ENCODE measurements around the gene SCLT1.
A peak's percentile ranks its signal among the peaks of the same experiment; 100 is the strongest.

The SCLT1 gene

GRCh38 chr4:128904821-128905220 lies 188.5 kb downstream of the SCLT1 start:
- Histone ChIP-seq H3K4me3 (no peak overlapping the region), H3K27ac (no peak overlapping the region)

DNA sequence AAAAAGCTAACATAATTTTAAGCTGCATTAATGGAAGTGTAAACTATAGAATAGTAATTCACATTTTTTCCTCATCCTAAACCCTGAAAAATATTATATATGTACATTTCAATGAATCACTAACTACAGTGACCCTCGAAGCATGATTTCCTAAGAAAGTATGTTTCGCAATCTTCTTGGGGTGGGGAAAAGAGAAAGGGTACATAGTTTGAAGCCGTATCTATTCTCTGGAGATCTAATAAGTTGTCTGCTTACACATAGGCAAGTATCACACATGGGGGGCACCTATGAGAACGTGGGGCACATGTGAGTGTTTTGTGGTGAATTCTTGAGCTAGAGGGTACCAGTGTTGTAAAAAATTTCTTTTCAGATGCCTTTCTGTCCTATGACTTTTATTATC lies 212.7 kb downstream of the SCLT1 start:
- H3K4me3 ChIP-seq: no peak overlapping the region
- no peak overlapping the region for H3K27ac ChIP-seq

DNA sequence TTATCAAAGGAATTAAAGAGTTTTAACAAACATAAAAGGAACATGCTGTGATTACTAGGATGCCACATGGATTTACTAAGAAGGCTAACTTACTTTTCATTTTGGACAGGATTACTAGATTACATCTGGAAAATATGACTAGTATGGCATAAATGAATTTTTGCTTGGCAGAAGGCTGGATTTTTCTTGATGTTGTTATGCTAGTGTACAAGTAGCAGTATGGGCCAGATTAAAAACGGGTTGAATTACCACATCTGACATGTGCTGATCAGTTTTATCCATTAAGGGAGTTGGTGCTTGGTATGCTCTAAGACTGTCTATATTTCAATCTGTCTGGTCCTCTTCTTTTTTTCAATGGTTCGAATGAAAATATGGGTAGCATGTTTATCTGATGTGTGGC lies 213.4 kb downstream of the SCLT1 start:
- Histone ChIP-seq H3K27ac (no peak overlapping the region), H3K4me3 (no peak overlapping the region)

DNA sequence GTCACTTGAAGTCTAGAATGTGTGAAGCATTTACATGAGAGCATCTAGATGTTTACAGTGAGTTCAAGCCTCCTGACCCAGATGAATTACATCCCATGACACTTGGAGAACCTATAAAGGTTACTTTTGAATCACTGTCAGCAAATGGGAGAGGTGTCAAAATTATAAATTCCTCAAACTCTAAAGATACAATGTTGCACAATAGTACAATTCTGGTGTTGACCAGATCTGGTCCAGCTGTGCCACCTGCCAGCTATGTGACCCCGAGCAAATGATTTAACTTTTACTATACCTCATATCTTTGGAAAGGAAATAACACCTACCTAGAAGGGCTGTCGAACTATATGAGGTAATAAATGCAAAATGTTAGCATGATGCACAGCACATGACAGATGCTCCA lies 214.1 kb downstream of the SCLT1 start:
- Histone ChIP-seq H3K27ac (no peak overlapping the region), H3K4me3 (no peak overlapping the region)

DNA sequence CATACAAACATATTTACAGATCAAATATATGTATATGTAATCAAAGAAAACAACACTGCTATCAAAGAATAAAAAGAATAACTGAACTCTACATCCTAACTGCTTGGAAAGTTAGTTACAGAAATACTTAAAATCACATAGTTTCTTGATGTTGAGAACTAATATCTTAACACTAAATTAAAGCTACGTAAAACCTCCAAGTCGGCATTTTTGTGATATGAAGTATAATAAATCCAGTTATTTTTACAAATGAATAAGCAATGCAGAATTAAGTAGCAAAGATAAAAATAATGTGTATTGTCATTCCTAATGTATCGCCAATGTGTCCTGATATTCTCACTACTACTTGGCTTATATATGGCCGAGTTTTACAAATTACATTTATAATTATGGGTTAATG lies 215.4 kb downstream of the SCLT1 start:
- Histone ChIP-seq H3K4me3 (no peak overlapping the region), H3K27ac (no peak overlapping the region)

DNA sequence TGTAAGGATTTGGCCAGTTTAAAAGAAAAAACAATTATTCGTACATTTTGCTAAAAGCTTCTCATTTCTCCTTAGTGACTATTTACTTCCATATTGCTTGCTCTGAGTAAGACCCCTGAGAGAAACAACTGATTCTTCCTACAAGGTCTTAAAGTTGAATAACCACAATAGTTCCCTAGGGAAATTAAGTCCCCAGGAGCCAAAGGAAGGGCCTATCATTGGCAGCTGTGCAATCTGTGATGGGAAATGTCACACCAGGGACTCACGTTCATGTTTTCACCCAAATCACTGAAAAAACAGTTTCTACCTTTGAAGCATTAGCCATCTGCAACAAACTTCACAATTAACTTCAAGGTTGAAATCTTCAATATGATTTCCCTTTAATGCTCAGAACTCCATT lies 217.1 kb downstream of the SCLT1 start:
- Histone ChIP-seq H3K27ac (no peak overlapping the region), H3K4me3 (no peak overlapping the region)

- no peak overlapping the region for H3K27ac ChIP-seq
- no peak overlapping the region for H3K4me3 ChIP-seq
Observed at GRCh38 chr4:128871948-128872347, 221.4 kb downstream of the SCLT1 start.

DNA sequence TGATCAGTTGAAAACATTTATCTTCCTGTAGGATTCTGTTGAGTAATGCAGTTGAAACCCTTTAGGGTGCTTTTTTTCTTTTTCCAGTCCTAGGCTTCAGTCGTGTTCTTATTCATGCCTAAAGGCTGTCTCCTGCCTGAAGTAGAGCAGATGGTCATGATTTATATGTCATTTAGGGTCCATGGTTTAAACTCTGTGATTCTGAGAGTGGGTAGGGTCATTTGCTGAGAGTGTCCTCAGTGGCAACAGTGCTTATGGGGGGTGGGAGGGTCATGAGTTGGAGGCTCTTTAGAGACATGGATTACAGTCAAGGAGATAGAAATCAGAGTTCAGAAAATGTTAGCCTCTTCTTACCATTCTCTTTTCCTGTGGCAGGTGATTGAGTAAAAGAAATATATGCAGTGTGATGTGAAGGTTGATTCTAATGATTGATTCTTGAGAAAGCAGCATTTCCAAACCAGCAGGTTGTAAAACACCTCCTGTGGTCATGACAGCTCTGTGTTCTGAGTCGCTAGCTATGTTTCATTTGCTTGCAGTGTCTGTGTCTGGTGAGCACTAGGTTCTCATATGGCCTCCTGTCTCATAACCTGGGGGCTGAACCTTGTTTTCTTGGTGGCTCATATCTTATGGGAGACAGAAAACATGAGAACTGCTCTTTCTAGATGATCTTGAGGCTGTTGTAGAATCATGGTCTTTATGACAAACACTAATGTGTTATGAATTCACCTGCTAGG lies 223.4 kb downstream of the SCLT1 start:
- no peak overlapping the region for H3K4me3 ChIP-seq
- no peak overlapping the region for H3K27ac ChIP-seq

DNA sequence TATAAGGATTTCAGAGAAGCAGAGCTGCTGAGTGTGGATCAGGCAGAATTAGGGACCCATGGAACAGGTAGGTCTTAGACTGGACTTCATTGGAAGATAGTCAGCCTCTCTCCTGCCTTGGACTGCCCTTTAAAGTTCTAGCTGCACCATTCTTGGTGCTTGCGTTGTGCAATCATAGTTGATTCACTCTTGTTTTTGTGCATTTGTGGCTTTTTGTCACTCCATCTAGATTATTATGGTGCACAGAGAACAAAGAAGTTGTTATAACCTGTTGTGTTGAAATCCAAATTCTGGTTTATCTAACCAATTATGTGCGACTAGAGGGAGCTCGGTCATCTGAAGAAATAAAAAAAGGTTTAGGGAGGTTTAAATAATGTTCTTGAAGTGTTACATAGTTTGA lies 224.6 kb downstream of the SCLT1 start:
- H3K27ac ChIP-seq: no peak overlapping the region
- no peak overlapping the region for H3K4me3 ChIP-seq

DNA sequence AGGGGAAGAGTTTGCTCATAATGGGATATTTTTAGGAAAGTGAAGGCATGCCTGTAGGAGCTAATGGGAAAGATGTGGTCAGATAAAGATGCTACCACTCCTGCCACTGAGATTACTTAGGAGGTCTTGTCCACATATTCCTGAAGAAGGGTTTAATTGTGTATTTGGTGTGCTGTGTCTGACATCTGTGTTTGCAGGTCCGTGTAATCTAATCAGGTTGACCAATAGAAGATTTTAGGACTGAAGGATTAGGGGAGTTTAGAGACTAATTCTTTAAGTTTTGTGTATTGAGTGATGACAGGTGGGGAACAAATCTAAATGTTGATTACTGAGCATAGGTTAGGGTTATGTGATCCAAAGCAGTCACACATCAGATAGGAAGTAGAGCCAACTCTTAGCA lies 226.6 kb downstream of the SCLT1 start:
- H3K4me3 ChIP-seq: no peak overlapping the region
- no peak overlapping the region for H3K27ac ChIP-seq

GRCh38 chr4:128866269-128866668 lies 227.1 kb downstream of the SCLT1 start:
- no peak overlapping the region for H3K4me3 ChIP-seq
- no peak overlapping the region for H3K27ac ChIP-seq

GRCh38 chr4:128865132-128865531 lies 228.2 kb downstream of the SCLT1 start:
- no peak overlapping the region for H3K4me3 ChIP-seq
- H3K27ac ChIP-seq: no peak overlapping the region

DNA sequence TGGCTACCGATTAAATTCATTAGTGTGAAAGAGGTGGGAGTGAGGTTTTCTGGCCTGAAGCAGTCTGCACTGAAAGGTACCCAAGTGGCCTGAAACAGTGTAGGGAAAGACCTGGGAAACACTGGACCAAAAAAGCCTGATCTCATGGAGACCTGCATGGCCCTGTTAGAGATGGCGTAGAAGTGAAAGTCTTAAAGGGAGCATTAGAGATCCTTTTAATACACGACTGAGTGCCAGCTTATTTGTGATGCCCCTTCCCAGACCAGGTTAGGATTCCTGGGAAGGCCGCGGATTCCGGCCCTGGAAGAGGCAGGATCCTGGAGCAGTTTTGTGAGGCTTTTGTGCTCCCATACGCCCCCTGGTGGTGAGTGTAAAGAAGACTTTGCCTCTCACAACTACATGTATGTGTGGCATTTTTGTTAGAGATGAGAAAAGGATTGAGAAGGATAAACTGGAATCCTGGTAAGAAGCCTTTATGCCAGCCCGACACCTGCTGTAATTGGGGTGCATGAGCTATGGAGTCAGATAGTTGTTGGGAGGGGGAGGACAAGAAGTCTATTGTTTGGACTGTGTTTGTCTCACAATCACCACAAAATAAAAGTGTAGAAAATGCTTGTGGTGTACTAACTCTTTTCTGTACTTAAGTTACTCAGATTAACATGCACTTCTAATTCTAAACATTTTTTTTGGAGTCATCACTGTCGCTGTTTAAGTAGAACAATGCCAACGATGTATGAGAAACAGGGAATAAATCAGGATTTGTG lies 229.8 kb downstream of the SCLT1 start:
- Histone ChIP-seq H3K27ac (peak overlapping the region in 3 of 21 experiments; percentile 1 to 22 (median 19)), H3K4me3 (no peak overlapping the region)

DNA sequence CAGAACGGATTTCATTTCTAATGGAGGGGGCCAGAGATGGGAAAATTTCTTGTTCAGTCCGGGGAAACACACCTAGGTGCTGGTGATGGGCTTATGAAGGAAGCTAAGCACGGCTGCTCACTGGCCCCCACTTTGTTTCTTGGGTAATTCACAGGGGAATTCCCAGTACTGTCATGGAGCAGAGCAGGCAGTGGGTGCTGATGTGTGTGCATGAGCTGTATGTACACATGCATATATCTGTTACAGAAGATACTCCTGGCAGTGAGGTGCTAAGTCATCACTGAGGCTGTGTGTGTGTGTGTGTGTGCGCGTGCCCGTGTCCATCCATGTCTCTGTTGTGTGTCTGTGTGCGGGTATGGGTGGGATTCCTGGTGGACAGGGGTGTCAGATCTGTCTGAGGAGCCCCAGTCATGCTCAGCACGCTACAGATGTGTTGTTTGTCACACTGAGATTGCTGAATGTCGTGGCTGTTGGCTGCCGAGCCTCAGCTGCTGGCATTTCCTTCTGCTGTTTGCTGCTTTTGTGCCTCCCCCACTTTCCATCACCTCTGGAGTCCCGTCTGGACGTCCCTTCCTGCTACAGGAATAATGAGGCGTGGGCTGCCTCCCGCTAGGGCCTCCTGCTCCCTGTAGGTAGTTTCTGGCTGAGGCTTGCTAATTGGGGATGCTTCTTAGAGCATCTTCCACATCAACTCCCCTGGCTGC lies 230.6 kb downstream of the SCLT1 start:
- H3K27ac ChIP-seq: peak overlapping the region in 3 of 21 experiments; percentile 1 to 22 (median 19)
- H3K4me3 ChIP-seq: no peak overlapping the region

DNA sequence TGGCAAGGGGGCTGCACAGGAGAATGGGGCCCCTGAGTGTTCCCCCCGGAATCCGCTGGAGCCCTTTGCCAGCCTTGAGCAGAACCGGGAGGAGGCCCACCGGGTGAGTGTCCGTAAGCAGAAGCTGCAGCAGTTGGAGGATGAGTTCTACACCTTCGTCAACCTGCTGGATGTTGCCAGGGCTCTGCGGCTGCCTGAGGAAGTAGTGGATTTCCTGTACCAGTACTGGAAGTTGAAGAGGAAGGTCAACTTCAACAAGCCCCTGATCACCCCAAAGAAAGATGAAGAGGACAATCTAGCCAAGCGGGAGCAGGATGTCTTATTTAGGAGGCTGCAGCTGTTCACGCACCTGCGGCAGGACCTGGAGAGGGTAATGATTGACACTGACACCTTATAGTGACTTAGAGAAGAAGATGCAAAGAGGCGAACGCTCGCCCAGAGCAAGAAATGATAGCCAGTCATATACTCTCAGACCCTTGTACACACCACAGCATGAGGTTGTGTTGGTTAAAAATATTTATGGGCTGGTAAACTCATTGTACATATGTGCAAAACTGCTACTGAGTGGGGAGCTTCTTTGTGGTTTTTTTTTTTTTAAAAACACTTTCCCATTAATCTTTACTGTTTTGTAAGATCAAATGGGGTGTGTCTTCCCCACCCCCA lies 231.4 kb downstream of the SCLT1 start:
- Histone ChIP-seq H3K4me3 (no peak overlapping the region), H3K27ac (no peak overlapping the region)

GRCh38 chr4:128859887-128860677 lies 233.3 kb downstream of the SCLT1 start:
- peak overlapping the region in 1 of 21 experiments; percentile 23 for H3K27ac ChIP-seq

DNA sequence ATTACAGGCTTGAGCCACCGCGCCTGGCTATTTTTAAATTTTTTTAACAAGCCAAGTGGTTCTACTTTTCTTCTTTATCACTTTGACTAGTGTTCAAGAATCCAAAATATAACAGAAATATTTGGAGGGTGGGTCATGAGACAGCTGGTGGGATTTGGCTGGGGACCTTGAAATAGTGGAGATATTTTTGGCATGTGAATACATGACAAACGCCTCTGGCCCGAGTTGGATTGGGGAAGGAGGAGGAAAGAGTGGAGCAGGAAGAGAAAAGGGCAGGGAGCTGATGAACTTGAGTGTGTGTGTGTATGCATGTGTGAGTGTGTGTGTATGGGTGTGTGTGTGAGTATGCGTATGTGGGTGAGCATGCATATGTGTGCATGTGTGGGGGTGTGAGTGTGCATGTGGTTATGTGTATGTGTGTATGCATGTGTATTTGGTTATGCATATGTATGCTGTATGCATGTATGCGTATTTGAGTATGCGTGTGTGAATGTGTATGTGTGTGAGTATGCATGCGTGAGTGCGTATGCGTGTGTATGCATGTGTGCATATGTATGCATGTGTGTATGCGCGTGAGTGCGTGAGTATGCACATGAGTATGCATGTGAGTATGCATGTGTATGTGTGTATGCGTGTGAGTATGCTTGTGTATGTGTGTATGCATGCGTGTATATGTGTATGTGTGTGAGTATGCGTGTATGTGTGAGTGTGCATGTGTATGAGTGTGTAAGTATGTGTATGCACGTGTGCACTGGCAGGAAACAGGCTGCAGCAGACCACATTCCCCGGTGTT lies 234.3 kb downstream of the SCLT1 start:
- Histone ChIP-seq H3K4me3 (no peak overlapping the region), H3K27ac (no peak overlapping the region)

More at GRCh38 chr4:128859887-128860677, 233.3 kb downstream of the SCLT1 start:
- H3K4me3 ChIP-seq: no peak overlapping the region

GRCh38 chr4:128856246-128856645 lies 237.1 kb downstream of the SCLT1 start:
- no peak overlapping the region for H3K4me3 ChIP-seq
- H3K27ac ChIP-seq: no peak overlapping the region

DNA sequence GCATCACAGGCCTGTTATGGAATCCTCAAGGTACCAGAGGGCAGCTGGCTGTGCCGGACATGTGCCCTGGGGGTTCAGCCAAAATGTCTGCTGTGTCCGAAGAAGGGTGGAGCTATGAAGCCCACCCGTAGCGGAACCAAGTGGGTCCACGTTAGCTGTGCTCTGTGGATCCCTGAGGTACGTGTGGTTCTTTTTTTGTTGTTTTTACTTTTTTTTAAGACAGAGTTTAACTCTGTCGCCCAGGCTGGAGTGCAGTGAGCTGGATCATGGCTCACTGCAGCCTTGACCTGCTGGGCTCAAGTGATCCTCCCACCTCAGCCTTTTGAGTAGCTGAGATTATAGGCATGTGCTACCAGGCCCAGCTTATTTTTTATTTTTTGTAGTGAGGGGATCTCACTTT lies 237.7 kb downstream of the SCLT1 start:
- H3K4me3 ChIP-seq: no peak overlapping the region
- no peak overlapping the region for H3K27ac ChIP-seq

Measured in skin epidermis (tissue), 12 donors.